Hematopoietic multipotent progenitor cell treated with erythropoietin and hydrocortisone succinate and interleukin-3 and kit ligand, for 17 days (in vitro differentiated cells): Measurements from ENCODE around the gene AP3S1.
"Not testable (repeated sequence)": the region's sequence is repeated elsewhere in the genome, so short reads cannot be mapped to it uniquely, and the experiment has no call there.

ENCODE experiments used
- DNase-seq: peaks from one replicate; pipeline ENCODE4 v3.0.0-alpha.2; 2015; ENCODE audit warnings: low spot score

Gene AP3S1

DNA sequence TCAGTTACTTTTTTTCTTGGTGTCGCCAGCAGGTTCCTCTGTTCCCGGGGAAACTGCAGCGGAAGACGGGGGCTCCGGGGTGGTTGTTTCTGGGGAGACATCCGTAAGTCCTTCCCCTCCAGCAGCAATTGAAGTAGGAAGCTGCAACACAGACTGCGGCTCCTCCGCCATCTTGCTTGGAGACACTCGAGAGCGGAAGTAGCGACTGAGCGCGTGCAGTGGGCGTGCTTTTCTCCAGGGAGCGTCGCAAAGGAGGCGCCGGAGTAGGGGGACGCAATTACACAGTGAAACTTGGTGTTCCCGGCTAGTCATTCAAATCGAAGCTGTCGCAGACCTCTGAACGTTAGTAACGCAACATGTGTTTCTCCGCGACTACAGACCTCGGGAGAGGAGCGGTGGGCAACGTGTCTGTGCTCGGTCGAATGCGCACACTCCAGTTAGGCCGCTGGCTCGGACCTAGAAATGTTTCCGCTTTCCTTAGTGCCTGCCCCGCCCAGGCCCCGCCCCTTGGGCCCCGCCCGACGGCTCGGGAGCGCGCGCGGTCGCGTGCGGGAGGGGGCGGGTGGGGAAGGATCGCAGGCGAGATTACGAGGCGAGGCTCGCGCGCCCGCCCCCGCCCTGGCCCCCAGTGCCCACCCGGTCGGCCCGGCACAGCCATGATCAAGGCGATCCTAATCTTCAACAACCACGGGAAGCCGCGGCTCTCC is at the start of gene AP3S1, which contains the start of gene ATG12:
Gene AP3S1 (plus strand): TSS at position 554 of the 707 bp plus-strand sequence. CDS start 103 bp downstream, at position 657.
Gene ATG12 (minus strand): TSS at position 184 of the 707 bp plus-strand sequence. CDS start 13 bp downstream, at position 171.
- DNase-seq, result peak; percentile 93

GRCh38 chr5:115795700-115796099 is 46.0 kb upstream of the AP3S1 start:
- no peak for DNase-seq

GRCh38 chr5:115796656-115797055 is 45.1 kb upstream of the AP3S1 start:
- DNase-seq, result no peak

GRCh38 chr5:115798252-115798651 is 43.5 kb upstream of the AP3S1 start:
- no peak for DNase-seq

GRCh38 chr5:115800108-115800507 is 41.6 kb upstream of the AP3S1 start:
- DNase-seq, result no peak

GRCh38 chr5:115801152-115801551 is 40.6 kb upstream of the AP3S1 start:
- no peak for DNase-seq

- DNase-seq, result no peak
Measured at GRCh38 chr5:115801984-115802383, 39.8 kb upstream of the AP3S1 start.

GRCh38 chr5:115806986-115807653 is 34.6 kb upstream of the AP3S1 start:
- no peak for DNase-seq

DNA sequence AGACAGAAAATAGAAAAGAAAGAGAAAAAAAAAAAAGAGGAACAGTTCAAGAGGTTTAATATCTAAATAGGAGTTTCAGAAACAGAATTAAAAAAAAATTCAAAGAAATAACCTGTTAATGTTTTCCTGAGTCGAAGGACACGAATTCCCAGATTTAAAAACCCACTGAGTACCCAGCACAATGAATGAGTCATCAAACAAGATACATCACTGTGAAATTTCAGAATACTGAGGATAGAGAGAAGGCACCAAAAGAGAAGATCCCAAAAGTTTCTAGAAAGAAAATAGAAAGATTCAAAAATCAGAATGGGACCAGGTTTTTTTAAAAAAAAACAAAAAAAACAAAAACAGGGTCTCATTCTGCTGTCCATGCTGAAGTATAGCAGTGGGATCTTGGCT is 34.1 kb upstream of the AP3S1 start:
- DNase-seq, result no peak

DNA sequence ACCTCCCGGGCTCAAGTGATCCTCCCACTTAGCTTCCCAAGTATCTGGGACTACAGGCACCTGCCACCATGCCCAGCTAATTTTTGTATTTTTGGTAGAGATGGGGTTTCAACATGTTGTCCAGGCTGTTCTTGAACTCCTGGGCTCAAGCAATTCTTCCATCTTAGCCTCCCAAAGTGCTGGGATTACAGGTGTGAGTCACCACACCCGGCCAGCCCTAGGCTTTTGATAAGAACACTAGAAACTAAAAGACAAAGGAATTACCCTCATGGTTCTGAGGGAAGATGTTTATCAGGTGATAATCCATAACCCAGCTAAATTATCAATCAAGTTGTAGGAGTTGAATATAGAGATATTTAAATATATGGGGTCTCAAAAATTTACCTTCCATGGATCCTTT is 33.7 kb upstream of the AP3S1 start:
- DNase-seq, result not testable (repeated sequence)

- no peak for DNase-seq
Measured at GRCh38 chr5:115809946-115810345, 31.8 kb upstream of the AP3S1 start.

GRCh38 chr5:115810761-115811160 is 31.0 kb upstream of the AP3S1 start:
- no peak for DNase-seq

DNA sequence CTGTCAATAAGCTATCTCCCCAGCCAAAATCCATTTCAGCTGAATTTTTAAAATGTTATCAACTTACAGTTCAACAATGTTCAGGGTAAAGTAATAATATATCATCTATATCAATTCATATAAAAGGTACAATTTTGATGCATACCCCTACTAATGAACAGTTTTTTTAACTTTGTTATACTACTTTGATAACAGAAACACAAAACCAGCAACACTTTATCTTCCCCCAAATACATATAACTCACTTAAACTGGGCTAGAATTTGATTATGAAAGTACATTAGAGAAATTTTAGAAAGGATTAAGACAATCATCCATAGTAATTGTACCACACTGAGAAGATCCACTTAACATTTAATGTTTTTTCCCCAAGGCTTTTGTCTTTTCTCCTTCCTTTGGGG is 30.3 kb upstream of the AP3S1 start:
- DNase-seq, result no peak

GRCh38 chr5:115812372-115812771 is 29.4 kb upstream of the AP3S1 start:
- no peak for DNase-seq

- DNase-seq, result no peak
Measured at GRCh38 chr5:115813719-115814118, 28.0 kb upstream of the AP3S1 start.

GRCh38 chr5:115815006-115815692 is 26.6 kb upstream of the AP3S1 start:
- DNase-seq, result no peak

DNA sequence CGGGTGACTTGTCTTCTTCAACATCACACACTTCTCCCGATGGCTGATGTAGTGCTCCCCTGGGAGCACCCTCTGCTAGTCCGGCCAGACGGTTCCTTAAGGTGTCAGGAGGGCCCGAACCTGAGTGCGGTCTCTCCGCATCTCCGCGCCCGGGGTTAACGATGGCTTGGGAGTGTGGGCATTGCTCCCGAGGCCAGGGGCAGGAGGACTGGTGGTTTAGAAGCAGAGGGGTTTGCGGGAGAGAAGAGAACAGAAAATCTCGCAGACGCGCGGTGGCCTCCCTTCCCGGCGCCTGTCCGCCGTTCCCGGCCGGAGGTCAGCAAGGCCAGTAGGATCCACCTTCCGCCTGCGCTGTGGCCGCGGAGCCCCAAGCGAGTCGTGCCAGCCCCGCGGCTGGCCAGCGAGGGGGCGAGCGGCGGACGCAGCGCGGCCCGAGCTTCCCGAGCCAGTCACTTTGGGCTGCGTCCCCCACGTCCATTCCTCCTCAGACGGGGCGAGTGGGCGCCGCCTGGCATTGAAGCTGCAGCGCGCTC is 26.0 kb upstream of the AP3S1 start:
- DNase-seq, result no peak

- no peak for DNase-seq
Measured at GRCh38 chr5:115816226-115817081, 25.3 kb upstream of the AP3S1 start, which contains the start of gene CDO1. TSS of gene CDO1 (minus strand) at chr5:115816659. CDS start at chr5:115816397, 262 bp downstream.

DNA sequence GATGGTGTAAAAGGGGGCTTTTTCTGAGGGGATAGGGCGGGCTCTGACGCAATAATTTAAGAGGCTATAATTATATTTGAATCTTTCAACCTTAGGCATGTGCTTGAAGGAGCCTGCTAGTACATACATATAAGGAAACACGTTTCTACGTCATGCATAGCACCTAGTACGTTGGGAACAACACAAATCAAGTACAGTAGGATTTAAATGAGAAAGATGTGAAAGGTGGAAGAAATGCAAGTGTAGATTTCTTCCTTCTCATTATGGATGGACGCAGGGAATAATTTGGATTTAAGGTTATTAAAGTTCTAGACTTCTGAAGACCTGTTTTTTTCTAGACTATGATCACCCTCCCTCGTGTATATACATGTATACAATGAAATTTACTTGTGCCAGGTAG is 24.3 kb upstream of the AP3S1 start:
- DNase-seq, result no peak

- DNase-seq, result no peak
Measured at GRCh38 chr5:115818821-115819220, 22.9 kb upstream of the AP3S1 start.

GRCh38 chr5:115820846-115821245 is 20.9 kb upstream of the AP3S1 start:
- no peak for DNase-seq

DNA sequence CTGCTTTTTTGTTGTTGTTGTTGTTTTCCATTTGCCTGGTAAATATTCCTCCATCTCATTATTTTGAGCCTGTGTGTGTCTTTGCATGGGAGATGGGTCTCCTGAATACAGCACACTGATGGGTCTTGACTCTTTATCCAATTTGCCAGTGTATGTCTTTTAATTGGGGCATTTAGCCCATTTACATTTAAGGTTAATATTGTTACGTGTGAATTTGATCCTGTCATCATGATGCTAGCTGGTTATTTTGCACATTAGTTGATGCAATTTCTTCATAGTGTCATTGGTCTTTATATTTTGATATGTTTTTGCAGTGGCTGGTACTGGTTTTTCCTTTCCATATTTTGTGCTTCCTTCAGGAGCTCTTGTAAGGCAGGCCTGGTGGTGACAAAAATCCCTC is 16.8 kb upstream of the AP3S1 start:
- DNase-seq, result not testable (repeated sequence)
